GM21825 (cell line): ENCODE data around the gene ST14.
"Not testable (repeated sequence)": the region's sequence is repeated elsewhere in the genome, so short reads cannot be mapped to it uniquely, and the experiment has no call there.

Source experiments
- ATAC-seq: cut with Tn5 transposase; IDR thresholded peaks from one replicate; pipeline ENCODE4 v1.9.1; 2021; ENCODE audit warnings: mild to moderate bottlenecking, moderate library complexity; ENCODE audit not compliant: unreplicated experiment

The ST14 gene

DNA sequence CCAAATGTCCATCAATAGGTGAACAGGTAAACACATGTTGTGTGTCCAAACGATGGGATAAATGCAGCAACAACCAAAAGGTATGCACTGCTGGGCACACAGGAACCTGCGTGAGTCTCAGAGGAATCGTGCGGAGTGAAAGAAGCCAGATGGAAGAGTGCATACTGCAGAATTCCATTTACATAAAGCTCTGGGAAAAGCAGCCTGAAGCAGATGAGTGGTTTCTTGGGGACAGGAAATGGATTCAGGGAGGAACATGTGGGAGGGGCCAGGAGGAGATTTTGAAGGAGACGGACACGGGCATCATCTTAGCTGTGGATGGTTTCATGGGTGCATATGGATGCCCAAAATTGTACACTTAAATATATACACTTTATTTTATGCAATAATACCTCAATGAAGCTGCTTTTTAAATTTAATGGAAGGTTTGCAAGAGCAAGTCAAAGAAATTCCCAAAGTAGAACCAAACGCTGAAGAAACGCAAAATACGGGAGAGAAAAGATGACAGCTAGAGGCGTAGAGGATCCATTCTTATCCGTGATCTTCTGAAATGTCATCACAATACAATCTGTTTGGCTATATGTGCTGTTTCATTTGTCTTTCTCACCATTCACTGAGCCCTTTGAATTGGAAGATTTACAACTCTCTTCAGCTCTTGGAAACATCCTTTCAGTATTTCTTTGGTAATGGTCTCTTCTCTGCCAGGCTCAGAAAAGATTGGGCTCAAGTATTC is 24.5 kb downstream of the ST14 start:
- no peak for ATAC-seq

DNA sequence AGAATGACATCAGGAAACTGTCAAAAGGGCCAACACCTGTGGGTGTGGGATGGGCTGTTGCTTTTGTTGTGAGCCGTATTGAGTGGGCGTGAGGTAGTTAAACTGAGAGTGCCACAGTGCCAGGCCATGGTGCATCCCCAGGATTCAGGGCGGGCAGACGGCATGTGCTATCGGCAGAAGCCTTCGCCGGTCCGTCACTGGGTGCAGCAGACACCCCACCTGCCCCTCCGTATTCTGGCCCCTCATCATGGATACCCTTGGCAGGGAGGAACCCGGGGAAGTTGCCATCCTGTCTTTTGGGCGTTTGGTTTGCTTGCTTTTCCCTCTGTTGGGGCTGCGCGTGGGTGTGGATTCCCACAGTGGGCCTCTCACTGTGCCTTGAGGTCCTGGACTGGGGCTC is 27.5 kb downstream of the ST14 start:
- ATAC-seq = no peak

DNA sequence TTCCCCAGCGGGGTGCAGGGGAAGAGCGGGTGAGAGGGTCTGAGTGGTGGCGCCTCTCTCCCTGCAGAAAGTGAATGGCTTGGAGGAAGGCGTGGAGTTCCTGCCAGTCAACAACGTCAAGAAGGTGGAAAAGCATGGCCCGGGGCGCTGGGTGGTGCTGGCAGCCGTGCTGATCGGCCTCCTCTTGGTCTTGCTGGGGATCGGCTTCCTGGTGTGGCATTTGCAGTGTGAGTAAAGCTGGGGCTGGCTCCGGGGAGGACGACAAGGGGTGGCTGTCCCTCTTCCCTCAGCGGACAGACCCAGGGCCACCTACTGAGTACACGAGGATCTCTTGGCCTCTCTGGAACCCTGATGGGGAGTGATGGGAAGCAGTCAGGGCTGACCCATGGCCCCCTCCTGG is 28.5 kb downstream of the ST14 start:
- ATAC-seq = no peak

DNA sequence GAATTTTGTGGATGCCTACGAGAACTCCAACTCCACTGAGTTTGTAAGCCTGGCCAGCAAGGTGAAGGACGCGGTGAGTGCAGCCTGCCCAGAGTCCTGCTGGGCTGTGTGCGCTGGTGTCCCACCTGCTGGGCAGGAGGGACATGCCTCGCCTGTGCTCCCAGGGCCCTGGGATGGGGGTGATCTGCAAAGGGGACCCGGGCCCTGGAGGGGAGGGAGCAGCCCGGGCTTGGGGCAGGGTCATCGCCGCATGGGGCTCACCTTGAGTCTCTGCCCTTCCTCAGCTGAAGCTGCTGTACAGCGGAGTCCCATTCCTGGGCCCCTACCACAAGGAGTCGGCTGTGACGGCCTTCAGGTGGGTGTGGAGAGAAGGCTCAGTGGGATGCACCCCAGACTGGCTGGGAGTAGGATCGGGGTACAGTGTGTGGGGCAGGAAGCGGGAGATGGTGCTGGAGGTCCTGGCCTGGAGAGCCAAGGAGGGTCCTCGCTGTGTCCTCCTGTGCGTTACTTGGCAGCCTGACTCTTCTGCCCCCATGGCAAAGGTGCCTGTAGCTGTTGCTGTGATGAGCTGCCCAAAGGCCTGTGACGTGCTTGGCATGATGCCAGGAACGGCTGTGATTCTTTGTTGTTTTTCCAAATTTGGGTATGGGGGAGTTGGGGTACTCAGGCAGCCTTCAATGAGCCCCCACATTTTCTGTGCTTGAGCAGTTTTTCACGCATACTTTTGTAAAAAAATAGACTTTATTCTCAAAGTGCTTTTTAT is 29.2 kb downstream of the ST14 start:
- no peak for ATAC-seq

DNA sequence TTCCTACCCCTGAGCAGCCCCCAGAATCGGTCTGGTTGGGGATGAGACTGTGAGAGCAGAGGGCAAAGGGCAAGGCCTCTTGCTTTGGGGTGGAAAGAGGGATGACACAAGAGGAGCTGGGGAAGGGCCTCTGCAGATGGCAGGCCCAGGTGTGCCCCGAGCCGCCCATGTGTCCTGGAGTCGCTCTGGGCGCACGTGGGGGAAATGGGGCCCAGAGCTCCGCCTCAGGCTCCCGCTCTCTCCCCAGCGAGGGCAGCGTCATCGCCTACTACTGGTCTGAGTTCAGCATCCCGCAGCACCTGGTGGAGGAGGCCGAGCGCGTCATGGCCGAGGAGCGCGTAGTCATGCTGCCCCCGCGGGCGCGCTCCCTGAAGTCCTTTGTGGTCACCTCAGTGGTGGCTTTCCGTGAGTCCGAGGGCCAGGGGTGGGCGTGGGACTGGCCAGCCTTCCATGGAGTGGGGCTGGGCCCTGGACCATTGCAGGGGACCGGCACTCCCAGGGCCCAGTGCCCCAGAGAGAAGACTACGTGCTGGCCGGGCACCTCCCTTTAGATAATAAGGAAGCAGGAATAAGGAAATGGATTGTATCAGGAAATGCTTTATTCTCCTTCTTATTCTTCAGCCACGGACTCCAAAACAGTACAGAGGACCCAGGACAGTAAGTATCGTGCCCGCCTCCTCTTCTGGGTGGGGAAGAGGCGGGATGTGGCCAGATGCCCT is 30.1 kb downstream of the ST14 start:
- ATAC-seq = no peak

DNA sequence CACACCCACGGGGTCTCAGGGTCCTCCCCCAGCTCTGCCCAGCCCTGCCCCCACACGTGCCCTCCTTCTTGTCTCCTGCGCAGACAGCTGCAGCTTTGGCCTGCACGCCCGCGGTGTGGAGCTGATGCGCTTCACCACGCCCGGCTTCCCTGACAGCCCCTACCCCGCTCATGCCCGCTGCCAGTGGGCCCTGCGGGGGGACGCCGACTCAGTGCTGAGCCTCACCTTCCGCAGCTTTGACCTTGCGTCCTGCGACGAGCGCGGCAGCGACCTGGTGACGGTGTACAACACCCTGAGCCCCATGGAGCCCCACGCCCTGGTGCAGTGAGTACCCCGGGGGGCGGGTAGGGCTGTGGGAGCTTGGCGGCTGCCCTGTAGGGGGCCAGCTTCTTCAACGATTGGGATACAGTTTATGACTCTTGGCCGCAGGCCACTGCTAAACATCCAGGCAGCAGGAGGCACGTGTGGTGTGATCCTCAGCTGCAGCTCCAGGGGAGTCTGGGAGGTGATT is 30.8 kb downstream of the ST14 start:
- ATAC-seq = no peak

DNA sequence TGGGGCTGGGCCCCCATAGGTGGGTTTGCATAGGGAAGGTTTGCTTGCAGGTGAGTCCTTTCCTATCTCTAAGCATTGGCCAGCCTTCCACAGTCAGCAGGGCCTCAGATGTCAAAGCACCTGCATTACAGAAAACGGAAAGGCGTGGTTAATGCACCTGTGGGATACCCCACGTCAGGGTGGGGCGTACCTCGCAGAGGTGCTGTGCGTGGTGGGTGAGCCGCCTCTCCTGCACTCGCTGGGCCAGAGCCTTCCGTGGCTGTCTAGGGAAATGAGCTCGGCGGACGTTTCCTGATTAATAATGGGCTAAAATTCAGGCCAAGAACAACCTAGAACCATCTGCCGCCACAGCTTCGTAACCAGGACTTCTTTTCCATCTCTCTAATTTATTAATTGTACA is 32.3 kb downstream of the ST14 start:
- no peak for ATAC-seq

DNA sequence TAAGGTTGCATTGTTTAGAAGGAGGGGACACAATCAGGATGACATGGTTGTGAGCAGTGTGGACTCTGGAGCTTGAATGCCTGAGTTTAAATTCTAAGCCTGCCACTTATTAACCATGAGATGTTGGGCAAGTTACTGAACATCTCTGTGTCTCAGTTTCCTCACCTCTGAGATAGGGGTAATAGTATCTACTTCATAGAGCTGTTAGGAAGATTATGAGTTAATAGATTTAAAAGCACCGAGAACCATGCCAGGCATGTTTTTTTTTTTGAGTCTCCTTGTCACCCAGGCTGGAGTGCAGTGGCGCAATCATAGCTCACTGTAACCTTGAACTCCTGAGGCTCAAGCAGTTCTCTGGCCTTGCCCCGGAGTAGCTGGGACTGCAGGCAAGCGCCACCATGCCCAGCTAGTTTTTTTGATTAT is 33.3 kb downstream of the ST14 start:
- ATAC-seq = no peak

DNA sequence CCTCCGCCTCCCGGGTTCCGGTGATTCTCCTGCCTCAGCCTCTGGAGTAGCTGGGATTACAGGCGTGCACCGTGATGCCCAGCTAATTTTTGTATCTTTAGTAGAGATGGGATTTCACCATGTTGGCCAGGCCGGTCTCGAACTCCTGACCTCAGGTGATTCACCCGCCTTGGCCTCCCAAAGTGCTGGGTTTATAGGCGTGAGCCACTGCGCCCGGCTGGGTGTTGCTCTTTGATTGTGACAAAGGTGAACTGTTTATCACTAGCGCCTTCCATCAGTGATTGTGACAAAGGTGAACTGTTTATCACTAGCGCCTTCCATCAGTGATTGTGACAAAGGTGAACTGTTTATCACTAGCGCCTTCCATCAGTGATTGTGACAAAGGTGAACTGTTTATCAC is 34.0 kb downstream of the ST14 start:
- ATAC-seq = not testable (repeated sequence)

DNA sequence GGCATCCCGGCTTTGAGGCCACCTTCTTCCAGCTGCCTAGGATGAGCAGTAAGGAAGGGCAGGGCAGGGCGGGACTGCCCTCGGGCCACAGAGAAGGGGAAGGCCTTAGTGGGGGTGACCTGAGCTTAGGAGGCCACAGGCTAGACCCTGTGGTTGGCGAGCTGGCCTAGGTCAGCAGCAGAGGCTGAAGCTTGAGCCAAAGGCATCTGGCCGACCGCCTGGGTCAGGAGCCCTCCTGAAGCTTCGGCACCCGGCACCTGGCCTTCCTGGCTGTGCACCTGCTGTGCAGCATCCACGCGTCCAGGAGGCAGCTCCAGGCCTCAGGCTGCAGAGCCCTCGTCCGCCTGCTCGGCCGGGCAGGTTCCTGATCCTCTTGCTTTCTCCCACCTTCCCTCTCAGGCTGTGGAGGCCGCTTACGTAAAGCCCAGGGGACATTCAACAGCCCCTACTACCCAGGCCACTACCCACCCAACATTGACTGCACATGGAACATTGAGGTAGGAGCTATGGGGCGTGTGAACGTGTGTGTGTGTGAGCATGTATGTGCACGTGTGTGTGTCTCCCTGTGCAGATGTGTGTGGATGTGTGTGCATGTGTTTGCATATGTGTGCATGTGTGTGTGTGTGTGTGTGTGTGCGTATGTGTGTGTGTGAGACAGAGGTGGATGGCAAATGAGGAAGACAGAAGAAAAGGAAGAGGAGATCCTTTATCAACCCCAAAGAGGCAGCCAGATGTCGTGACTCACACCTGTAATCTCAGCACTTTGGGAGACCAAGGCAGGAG is 34.9 kb downstream of the ST14 start:
- ATAC-seq = no peak

DNA sequence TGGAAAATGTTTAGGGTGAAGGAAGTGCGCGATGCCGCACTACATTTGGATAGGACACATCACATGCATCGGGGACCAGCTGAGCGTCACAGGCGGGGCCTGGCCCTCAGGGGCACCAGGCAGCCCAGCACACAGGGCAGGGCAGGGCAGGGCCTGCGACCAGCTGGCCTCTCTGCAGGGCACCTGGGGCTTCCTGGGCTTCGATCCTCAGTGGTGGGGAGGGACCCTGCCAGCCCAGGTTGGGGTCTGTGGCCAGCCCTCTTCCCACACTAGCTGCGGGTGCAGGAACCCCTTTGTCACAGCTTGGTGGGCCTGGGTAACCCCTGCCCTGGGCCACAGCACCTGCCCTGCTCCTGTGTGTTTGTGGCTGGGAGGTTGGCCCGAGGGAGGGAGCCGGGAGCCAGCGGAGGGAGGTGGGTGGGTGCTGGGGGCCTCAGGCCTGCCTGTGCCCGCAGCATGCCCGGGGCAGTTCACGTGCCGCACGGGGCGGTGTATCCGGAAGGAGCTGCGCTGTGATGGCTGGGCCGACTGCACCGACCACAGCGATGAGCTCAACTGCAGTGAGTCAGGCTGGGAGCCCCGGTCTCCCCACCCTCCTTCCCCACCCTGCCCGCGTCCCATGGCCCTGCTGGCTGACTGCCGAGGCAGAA is 37.9 kb downstream of the ST14 start:
- ATAC-seq = no peak

DNA sequence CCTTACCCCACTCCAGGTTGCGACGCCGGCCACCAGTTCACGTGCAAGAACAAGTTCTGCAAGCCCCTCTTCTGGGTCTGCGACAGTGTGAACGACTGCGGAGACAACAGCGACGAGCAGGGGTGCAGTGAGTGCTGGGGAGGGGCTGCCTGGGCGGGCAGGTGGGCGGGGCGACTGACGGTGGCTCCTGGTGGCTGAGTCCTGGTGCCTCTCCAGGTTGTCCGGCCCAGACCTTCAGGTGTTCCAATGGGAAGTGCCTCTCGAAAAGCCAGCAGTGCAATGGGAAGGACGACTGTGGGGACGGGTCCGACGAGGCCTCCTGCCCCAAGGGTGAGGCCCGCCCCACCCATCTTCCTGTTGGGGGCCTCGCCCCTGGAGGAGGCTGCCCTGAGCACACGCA is 38.7 kb downstream of the ST14 start:
- ATAC-seq = no peak

DNA sequence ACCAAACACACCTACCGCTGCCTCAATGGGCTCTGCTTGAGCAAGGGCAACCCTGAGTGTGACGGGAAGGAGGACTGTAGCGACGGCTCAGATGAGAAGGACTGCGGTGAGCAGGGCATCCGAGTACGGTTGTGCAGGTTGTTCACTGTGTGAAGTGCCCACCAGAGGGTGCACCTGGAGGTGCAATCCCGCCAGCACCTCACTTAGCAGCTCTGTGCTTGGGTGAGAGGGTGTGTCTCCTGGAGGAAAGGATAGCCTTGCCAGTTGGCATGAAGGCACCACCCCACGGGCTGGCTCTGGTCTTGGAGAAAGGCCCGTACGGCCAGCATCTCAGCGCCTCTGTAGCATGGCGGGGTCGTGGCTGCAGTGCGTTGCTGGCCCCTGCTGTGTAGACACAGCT is 39.4 kb downstream of the ST14 start:
- ATAC-seq = no peak

DNA sequence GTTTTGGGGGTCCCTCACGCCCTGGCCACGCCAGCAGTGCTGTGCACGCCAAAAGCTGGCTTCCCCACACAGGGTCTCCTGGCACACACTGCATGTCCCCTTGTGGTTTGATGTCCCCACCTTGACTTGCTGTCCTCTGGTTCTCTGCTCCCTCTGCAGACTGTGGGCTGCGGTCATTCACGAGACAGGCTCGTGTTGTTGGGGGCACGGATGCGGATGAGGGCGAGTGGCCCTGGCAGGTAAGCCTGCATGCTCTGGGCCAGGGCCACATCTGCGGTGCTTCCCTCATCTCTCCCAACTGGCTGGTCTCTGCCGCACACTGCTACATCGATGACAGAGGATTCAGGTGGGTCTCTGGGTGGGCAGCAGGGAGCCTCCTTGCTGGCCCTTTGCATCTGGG is 40.2 kb downstream of the ST14 start:
- no peak for ATAC-seq

DNA sequence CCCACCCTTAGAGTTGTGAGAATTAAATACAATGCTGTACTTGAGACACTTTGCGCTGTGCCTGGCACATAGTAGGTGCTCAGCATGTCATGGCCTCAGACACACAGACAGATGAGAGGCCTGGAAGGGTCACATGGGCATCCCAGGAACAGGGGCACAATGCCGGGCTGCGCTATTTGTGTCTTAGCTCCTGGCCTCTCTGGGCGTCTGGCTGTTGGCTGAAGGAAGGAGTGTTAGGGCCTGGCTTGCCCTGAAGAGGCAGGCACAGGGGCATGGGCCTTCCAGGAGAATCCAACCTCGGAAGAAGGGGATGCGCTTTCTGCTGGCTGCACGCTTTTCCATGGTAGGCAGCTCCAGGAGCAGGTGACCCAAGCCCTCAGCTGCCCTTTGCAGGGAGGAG is 41.4 kb downstream of the ST14 start:
- no peak for ATAC-seq

DNA sequence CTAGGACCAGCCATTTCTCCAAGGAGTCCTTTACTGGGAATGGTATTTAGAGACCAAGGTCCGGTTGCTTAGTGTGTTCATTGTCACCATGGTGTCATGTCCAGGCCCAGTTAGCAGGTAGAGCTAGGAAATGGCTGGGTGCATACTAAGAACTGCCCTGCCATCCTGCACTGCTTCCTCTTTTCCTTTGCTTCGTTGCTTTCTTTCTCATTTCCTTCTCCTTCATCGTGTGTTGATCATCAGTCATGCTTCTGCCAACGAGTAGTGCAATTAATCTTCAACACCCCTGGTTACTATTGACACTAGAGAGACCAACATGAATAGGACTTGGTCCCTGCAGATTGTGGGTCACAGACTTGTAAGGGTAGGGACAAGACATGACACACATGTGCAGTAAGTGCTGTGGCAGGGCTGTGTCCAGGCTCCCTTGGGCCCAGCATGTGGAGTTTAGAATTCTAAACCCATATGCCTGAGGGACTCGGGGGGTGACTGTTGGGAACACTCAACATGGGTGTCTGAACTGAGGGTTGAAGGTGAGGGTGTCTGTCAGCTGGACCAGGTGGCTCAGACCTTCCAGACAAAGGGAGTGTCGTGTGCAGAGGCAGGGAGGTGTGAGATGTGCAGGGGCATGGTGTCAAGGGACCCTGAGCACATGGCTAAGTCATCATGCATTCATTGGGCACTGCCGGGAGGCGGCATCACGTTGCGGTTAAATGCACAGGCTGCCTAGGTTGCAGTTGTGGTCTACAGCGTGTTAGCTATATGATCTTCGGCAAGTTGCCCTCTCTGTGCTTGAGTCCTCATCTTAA is 42.6 kb downstream of the ST14 start:
- ATAC-seq = no peak

DNA sequence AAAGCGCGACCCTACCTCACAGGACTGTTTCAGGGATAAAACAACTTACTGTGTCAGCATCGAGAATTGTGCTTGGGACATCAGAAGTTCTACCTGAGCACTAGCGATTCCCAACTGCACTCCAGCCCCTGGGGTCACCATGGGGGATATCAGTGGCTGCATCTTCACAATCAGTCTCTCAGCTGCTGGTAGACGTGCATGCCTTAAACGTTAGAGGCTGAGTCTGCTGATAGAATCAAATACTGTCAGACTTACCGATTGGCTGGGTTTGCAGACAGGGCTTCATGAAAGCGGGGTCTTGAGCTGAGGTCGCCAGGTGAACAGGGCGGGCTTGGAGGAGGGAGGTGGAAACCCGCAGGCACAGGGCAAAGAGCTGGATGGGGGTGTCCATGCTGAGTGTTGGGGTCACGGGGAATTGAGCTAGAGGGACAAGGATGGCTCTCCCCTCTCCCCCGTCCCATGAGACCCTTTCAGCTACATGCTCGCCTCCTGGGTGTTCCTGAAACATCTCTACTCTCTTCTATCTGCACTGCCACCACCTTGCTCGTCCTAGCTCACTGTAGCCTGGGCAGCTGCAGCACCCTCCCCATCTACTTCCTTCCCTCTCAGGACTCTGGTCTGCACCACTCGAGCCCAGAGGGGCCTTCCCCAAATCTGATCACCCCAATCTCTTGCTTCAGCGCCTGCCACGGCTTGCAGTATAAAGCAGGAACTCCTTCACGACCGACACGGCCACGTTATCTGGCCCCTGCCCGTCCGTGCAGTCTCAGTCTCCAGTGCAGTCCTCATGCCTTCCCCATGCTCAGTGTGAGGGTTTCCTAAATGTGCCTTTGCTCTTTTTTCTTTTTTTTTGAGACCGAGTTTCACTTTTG is 43.5 kb downstream of the ST14 start:
- ATAC-seq = no peak
